A549 treated with ZK216348 at 1 μM for 4 hours (cell line): ENCODE results near the gene ARL6IP4. TPM values are rescaled to one million over a fixed set of nuclear protein-coding genes. Genes with fewer than 3 reads are reported as not detected.

Experiments used
- total RNA-seq: library from RNA; stranded (reverse); fragments of 200-300 nt; extraction: Qiagen RNA extraction; gene quantifications from 5 replicates; pipeline ENCODE4 v1.2.3, GENCODE V29; 2022; ENCODE audit warnings: low read depth

The ARL6IP4 gene
- total RNA-seq: 222 to 265 TPM (median 247 TPM) in 5 replicates

DNA sequence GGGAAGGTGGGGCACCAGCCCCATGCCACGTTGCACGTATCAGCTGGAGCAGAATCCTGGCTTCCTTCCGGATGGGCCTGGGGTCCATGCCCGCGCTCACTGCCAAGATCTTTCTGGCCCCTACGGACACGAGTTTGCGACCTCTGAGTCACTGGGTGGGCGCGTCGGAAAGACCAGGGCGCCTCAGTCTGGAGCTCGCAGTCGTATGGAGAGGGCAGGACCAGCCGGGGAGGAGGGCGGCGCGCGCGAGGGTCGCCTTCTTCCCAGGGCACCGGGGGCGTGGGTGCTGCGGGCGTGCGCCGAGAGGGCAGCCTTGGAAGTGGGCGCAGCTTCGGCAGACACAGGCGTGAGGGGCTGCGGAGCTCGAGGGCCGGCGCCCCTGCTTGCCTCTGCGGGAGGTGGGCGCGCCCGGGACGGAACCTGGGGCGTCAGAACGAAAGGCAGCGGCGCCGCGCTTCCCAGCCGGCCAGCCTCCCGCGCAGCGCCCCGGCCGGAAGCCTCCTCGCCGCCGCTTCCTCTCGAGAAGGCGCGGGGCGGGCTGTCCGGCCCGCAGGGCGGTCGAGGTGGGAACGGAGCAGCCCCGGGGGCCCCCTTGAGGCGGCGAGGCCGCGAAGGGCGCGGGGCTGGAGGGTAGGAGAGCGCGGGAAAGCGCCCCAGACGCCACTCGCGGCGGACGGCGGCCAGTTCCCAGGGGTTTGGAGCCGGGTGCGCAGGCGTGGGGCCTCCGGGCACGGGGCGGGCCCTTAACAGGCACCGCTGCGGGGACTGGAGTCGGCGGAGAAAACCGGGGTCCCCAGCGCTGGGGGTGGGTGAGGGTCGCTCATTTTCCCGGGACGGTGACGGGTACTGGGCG, at the start of gene ARL6IP4:
TSS of gene ARL6IP4 (plus strand) at position 499 of the 853 bp plus-strand sequence. CDS start 459 bp downstream, outside the sequence.

GRCh38 chr12:122965851-122966742, 14.4 kb upstream of the ARL6IP4 start, which contains the start of gene ABCB9:
Gene ABCB9, minus strand, starts transcription at chr12:122966463. Its CDS starts 6,228 bp downstream, at chr12:122960235.

GRCh38 chr12:122974892-122975789, 5.3 kb upstream of the ARL6IP4 start, which contains the start of gene OGFOD2:
Gene OGFOD2, plus strand, starts transcription at chr12:122975244. Its CDS starts 8 bp downstream, at chr12:122975252.

Other genes with a start within 250 kb of the ARL6IP4 start
- 0.04 TPM in 2 of 5 replicates, not detected in the others for gene HCAR1, start 249.8 kb upstream of the ARL6IP4 start, total RNA-seq
- 51.9 to 71.8 TPM (median 59.0 TPM) in 5 replicates for gene DENR, start 227.9 kb upstream of the ARL6IP4 start, total RNA-seq
- gene CCDC62, start 206.1 kb upstream of the ARL6IP4 start, total RNA-seq: 0.06 to 0.16 TPM (median 0.11 TPM) in 4 of 5 replicates, not detected in the other
- 10.2 to 19.9 TPM (median 17.4 TPM) in 5 replicates for gene HIP1R, start 145.2 kb upstream of the ARL6IP4 start, total RNA-seq
- gene VPS37B, start 84.6 kb upstream of the ARL6IP4 start, total RNA-seq: 27.7 to 30.8 TPM (median 28.8 TPM) in 5 replicates
- gene ABCB9, start 14.2 kb upstream of the ARL6IP4 start, total RNA-seq: 7.2 to 11.1 TPM (median 9.8 TPM) in 5 replicates
- 12.2 to 17.5 TPM (median 15.9 TPM) in 5 replicates for gene OGFOD2, start 5.4 kb upstream of the ARL6IP4 start, total RNA-seq
- 9.6 to 24.8 TPM (median 20.2 TPM) in 5 replicates for gene PITPNM2, start 170.4 kb downstream of the ARL6IP4 start, total RNA-seq